Choroid plexus epithelial cell (primary cell): ENCODE measurements around the gene FOXN3.

Experiments
- DNase-seq: peaks from one replicate; pipeline ENCODE4 v3.0.0-alpha.2; 2010; ENCODE audit warnings: low read depth
- H3K4me3 ChIP-seq: 2 replicates; pipeline ENCODE4 v1.5.1; 2011; ENCODE audit warnings: low read depth, mild to moderate bottlenecking, control low read depth, low read length, moderate library complexity
- CTCF ChIP-seq: conservative IDR thresholded peaks from 2 replicates; pipeline ENCODE4 v1.5.1; 2011; ENCODE audit warnings: low read depth, mild to moderate bottlenecking, control low read depth, inconsistent platforms, low read length, moderate library complexity

FOXN3 gene

GRCh38 chr14:89126461-89126860 lies 290.6 kb downstream of the FOXN3 start:
- H3K4me3 ChIP-seq, result no peak overlapping the region
- no peak for DNase-seq
- no peak for TF ChIP-seq CTCF

GRCh38 chr14:89125216-89125615 lies 291.8 kb downstream of the FOXN3 start:
- no peak for DNase-seq
- TF ChIP-seq CTCF, result no peak

GRCh38 chr14:89123851-89124250 lies 293.2 kb downstream of the FOXN3 start:
- H3K4me3 ChIP-seq, result no peak overlapping the region
- TF ChIP-seq CTCF, result no peak
- DNase-seq, result no peak

More at GRCh38 chr14:89125216-89125615, 291.8 kb downstream of the FOXN3 start:
- H3K4me3 ChIP-seq, result no peak overlapping the region

GRCh38 chr14:89123215-89123614 lies 293.8 kb downstream of the FOXN3 start:
- TF ChIP-seq CTCF, result no peak
- DNase-seq, result no peak
- H3K4me3 ChIP-seq, result no peak overlapping the region

- no peak for TF ChIP-seq CTCF
- H3K4me3 ChIP-seq, result no peak overlapping the region
- no peak for DNase-seq
These were observed 294.9 kb downstream of the FOXN3 start for GRCh38 chr14:89121968-89122620.

GRCh38 chr14:89117012-89117411 lies 300.0 kb downstream of the FOXN3 start:
- TF ChIP-seq CTCF, result no peak
- DNase-seq, result no peak
- no peak overlapping the region for H3K4me3 ChIP-seq

GRCh38 chr14:89114109-89114508 lies 302.9 kb downstream of the FOXN3 start:
- H3K4me3 ChIP-seq, result no peak overlapping the region
- TF ChIP-seq CTCF, result no peak
- no peak for DNase-seq
